ENCODE results near the gene HGF. TPM values are rescaled to one million over a fixed set of nuclear protein-coding genes. Genes with fewer than 3 reads are reported as not detected.
"Not testable (repeated sequence)": the region's sequence is repeated elsewhere in the genome, so short reads cannot be mapped to it uniquely, and the experiment has no call there.

The HGF gene
- total RNA-seq, 1 donor from 2014 or later, result not detected

DNA sequence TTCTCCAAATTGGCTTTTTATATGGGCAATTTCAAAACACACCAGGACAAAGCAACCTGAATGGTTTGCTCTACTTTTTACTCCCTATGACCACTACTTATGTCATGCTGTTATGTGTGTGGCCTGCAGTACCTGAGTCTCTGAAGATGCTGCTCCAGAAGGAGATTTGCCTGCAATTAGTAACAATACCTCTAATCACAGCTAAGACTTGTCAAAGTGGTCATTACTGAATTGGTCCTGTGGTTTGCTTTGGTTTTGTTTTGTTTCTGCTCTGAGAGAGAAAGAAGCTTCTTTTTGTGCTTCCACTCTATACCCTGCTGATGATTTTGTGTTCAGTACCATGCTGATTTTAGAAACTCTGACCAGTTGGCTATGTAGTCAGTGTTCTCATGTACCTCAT, 25.5 kb downstream of the HGF start:
- TF ChIP-seq, protein P1, sequence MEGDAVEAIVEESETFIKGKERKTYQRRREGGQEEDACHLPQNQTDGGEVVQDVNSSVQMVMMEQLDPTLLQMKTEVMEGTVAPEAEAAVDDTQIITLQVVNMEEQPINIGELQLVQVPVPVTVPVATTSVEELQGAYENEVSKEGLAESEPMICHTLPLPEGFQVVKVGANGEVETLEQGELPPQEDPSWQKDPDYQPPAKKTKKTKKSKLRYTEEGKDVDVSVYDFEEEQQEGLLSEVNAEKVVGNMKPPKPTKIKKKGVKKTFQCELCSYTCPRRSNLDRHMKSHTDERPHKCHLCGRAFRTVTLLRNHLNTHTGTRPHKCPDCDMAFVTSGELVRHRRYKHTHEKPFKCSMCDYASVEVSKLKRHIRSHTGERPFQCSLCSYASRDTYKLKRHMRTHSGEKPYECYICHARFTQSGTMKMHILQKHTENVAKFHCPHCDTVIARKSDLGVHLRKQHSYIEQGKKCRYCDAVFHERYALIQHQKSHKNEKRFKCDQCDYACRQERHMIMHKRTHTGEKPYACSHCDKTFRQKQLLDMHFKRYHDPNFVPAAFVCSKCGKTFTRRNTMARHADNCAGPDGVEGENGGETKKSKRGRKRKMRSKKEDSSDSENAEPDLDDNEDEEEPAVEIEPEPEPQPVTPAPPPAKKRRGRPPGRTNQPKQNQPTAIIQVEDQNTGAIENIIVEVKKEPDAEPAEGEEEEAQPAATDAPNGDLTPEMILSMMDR (conservative IDR thresholded peaks at IDR 0.05; ENCODE audit: low read depth, low read length), result no peak
- no peak for DNase-seq (ENCODE audit: low read depth)
- no peak overlapping the region for H3K4me3 ChIP-seq (ENCODE audit: low read depth, low read length)

DNA sequence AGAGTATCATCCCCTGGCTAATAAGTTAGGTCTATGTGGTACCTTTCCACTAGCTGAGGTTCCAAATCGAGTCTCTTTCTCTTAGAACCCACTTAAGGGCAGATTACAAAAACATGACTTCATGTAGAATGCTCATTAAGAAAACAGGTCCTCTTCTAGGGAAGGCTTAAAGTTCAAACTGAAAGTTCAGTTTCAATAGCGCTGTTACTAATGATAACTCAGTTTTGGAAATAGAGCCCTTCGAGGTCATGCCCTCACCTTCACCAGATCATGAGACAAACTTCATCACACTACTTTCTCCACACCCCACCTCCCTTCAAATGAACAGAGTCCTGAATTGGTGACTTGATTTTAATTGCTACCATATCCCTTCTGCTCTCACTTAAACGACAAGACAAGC, 26.2 kb downstream of the HGF start:
- no peak overlapping the region for H3K4me3 ChIP-seq (ENCODE audit: low read depth, low read length)
- TF ChIP-seq, protein P1 (conservative IDR thresholded peaks at IDR 0.05; ENCODE audit: low read depth, low read length), result no peak
- DNase-seq (ENCODE audit: low read depth), result no peak

DNA sequence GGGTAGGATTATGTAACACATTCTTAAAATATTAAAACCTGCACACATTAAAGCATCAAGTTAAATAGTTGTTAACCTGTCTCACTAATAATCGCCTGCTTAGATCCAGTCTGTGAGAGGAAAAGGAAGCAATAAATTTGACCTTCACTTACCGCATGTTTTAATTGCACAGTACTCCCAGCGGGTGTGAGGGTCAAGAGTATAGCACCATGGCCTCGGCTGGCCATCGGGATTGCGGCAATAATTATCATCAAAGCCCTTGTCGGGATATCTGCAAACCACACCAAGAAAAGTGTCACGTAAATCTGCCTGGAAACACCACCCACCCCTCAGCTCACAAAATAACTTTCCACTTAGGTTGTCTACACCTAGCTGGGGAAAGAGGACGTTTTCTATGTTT, 26.6 kb downstream of the HGF start:
- TF ChIP-seq, protein P1 (conservative IDR thresholded peaks at IDR 0.05; ENCODE audit: low read depth, low read length), result no peak
- DNase-seq (ENCODE audit: low read depth), result no peak
- no peak overlapping the region for H3K4me3 ChIP-seq (ENCODE audit: low read depth, low read length)

DNA sequence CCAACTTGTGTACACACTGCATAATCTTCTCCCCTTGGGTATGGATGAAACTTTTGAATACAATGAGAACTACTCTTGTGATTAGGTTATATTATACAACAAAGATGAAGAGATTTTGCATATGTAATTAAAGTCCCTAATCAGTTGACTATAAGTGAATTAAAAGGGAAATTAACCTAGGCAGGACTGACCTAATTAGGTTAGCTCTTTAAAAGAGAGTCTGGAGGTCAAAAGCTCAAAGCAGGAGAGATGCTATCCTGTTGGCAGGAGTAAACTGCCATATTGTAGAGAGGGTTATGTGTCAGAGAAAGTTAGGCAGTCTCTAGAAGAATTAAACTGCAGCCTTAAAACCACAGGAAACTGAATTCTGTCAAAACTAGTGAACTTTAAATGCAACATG, 29.4 kb downstream of the HGF start:
- no peak for DNase-seq (ENCODE audit: low read depth)
- TF ChIP-seq, protein P1 (conservative IDR thresholded peaks at IDR 0.05; ENCODE audit: low read depth, low read length), result no peak
- H3K4me3 ChIP-seq (ENCODE audit: low read depth, low read length), result no peak overlapping the region

DNA sequence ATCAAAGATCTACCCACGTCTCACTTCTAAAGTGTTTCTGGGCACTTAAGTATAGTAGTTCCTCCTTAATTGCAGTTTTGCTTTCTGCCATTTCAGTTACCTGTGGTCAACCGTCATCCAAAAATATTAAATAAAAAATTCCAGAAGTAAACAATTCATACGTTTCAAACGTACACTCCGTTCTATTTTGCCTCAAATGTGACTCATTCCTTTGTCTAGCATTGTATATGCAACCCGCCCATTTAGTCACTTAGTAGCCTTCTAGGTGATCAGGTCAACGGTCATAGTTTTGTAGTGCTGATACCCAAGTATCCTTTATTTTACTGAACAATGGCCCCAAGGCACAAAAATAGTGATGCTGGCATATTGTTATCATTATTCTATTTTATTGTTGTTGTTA, 33.8 kb downstream of the HGF start:
- H3K4me3 ChIP-seq (ENCODE audit: low read depth, low read length), result no peak overlapping the region
- no peak for DNase-seq (ENCODE audit: low read depth)
- TF ChIP-seq, protein P1 (conservative IDR thresholded peaks at IDR 0.05; ENCODE audit: low read depth, low read length), result no peak

DNA sequence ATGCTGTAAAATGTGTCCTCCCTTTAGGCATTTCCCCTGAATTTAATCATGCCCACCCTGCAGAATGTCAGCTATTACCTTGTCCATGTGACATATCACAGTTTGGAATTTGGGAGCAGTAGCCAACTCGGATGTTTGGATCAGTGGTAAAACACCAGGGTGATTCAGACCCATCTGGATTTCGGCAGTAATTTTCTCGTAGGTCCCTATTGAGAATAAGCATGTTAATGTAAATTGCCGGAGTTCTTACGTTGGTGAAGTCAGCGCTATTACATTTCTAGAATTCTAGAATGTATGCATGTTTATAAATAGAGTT, 44.1 kb downstream of the HGF start:
- TF ChIP-seq, protein P1 (conservative IDR thresholded peaks at IDR 0.05; ENCODE audit: low read depth, low read length), result no peak
- H3K4me3 ChIP-seq (ENCODE audit: low read depth, low read length), result no peak overlapping the region
- no peak for DNase-seq (ENCODE audit: low read depth)

DNA sequence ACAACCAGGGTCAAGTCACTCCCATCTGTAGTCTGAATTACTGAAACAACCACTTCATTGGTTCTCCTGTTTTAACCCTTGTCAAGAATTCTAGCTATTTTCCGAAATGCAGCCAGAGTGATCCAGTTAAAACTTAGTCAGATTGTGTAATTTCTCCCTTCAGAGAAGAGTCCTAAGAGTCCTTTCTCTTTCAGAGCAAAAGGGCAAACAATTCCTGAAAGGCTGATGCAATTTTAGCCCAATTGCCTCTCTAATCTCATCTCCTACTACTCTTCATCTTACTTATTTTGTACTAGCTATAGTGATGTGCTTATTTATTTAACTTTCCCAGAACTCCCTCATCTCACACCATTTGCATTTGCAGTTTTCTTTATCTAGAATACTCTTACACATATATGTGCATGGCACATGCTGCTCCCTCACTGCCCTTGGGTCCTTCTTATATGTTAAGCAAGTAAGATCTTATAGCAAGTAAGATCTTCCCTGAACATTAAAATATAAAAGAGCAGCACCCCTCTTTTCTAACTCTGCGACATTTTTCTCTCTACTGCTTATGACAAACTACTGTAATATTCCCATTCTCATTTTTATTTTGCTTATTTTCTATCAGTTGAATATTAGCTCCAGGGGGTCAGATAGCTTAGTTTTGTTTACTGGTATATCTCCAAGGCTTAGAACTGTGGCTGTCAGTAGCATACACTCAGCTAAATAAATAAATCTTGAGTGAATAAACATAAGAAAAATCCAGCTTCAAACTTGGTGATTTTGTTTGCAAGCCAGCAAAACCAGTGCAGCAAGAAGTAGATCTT, 44.6 kb downstream of the HGF start:
- TF ChIP-seq, protein P1 (conservative IDR thresholded peaks at IDR 0.05; ENCODE audit: low read depth, low read length), result no peak
- no peak overlapping the region for H3K4me3 ChIP-seq (ENCODE audit: low read depth, low read length)
- no peak for DNase-seq (ENCODE audit: low read depth)

DNA sequence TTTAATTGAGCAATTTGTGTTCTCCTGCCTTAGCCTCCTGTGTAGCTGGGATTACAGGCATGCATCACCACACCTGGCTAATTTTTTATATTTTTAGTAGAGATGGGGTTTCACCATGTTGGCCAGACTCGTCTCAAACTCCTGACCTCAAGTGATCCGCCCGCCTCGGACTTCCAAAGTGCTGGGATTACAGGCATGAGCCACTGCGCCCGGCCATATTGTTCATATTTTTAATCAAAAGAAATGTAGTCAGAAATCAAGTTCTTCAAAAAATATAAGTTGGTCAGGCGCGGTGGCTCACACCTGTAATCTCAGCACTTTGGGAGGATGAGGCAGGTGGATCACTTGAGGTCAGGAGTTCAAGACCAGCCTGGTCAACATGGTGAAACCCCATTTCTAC, 47.6 kb downstream of the HGF start:
- not testable (repeated sequence) for DNase-seq (ENCODE audit: low read depth); H3K4me3 ChIP-seq (ENCODE audit: low read depth, low read length)

Data from epithelial cell of proximal tubule (primary cell).